Dermis lymphatic vessel endothelial cell (primary cell): ENCODE results near the gene REG1B. TPM values are rescaled to one million over a fixed set of nuclear protein-coding genes. Genes with fewer than 3 reads are reported as not detected.

Experiments
- total RNA-seq: library from RNA; depleted of rRNA; stranded (reverse); fragments of >200 nt; gene quantifications from 2 replicates; pipeline ENCODE4 v1.2.1, GENCODE V29; 2014

REG1B gene
- not detected in 2 replicates for total RNA-seq

GRCh38 chr2:79087785-79088364, at the start of gene REG1B:
Gene REG1B, minus strand, starts transcription at chr2:79087993. Its CDS starts 381 bp downstream, at chr2:79087612.

GRCh38 chr2:79120194-79120713, 32.5 kb upstream of the REG1B start, which contains the start of gene REG1A:
Gene REG1A, plus strand, starts transcription at chr2:79120488. Its CDS starts 374 bp downstream, at chr2:79120862.

Other genes with a start within 250 kb of the REG1B start
- not detected in 2 replicates for gene REG3G, start 62.3 kb downstream of the REG1B start, total RNA-seq
- gene REG1A, start 32.5 kb upstream of the REG1B start, total RNA-seq: not detected in 2 replicates
- not detected in 2 replicates for gene REG3A, start 71.8 kb upstream of the REG1B start, total RNA-seq